Brain microvascular endothelial cell (primary cell): ENCODE measurements around the gene CAPG.

ENCODE experiments used
- DNase-seq: peaks from one replicate; pipeline ENCODE4 v3.0.0-alpha.2; 2020
- H3K27ac ChIP-seq: fragments of 250-450 bp; sonication (Bioruptor Pico); 2 replicates; pipeline ENCODE4 v1.5.1; 2020; ENCODE audit warnings: mild to moderate bottlenecking, moderate library complexity
- H3K27me3 ChIP-seq: fragments of 250-450 bp; sonication (Bioruptor Pico); replicated peaks from 2 replicates; pipeline ENCODE4 v1.5.1; 2020; ENCODE audit warnings: mild to moderate bottlenecking
- H3K36me3 ChIP-seq: fragments of 250-450 bp; sonication (Bioruptor Pico); replicated peaks from 2 replicates; pipeline ENCODE4 v1.5.1; 2020; ENCODE audit warnings: mild to moderate bottlenecking
- H3K4me3 ChIP-seq: 2 replicates; pipeline ENCODE4 v1.5.1; 2011; ENCODE audit warnings: low read depth, mild to moderate bottlenecking, control low read depth, low read length, moderate library complexity
- CTCF ChIP-seq: IDR thresholded peaks from 2 replicates; pipeline ENCODE4 v1.5.1; 2011; ENCODE audit warnings: low read depth, mild to moderate bottlenecking, moderate library complexity, low read length, control low read depth, inconsistent platforms; ENCODE audit errors: missing control alignments
- in situ Hi-C: cut with HindIII; loops from 2 replicates; pipeline ENCODE4 v1.10.0; 2017; ENCODE audit warnings: low sequenced_read_pairs, low pct_ligation_motif_present

Gene CAPG

GRCh38 chr2:85446296-85447221 lies 36.4 kb upstream of the CAPG start:
- no peaks in the 10 kb centered on the region for H3K36me3 ChIP-seq
- no peaks in the 10 kb centered on the region for H3K27me3 ChIP-seq
- in situ Hi-C loops = no loop called here
- no peak for DNase-seq
- no peak for TF ChIP-seq CTCF
- H3K4me3 ChIP-seq = no peak overlapping the region
- no peak overlapping the region for H3K27ac ChIP-seq

GRCh38 chr2:85445316-85446295 lies 35.4 kb upstream of the CAPG start:
- in situ Hi-C loops = no loop called here
- H3K36me3 ChIP-seq = no peaks in the 10 kb centered on the region
- TF ChIP-seq CTCF = no peak
- H3K4me3 ChIP-seq = no peak overlapping the region
- H3K27me3 ChIP-seq = no peaks in the 10 kb centered on the region
- peak overlapping the region; percentile 0 for H3K27ac ChIP-seq
- no peak for DNase-seq

GRCh38 chr2:85444629-85445172 lies 34.5 kb upstream of the CAPG start:
- Histone ChIP-seq H3K27me3 (no peaks in the 10 kb centered on the region), H3K4me3 (no peak overlapping the region), H3K36me3 (no peaks in the 10 kb centered on the region), H3K27ac (no peak overlapping the region)
- DNase-seq = no peak
- TF ChIP-seq CTCF = no peak
- in situ Hi-C loops = no loop called here

- in situ Hi-C loops = no loop called here
- DNase-seq = no peak
These were observed 31.7 kb upstream of the CAPG start for GRCh38 chr2:85441864-85442263.

More at GRCh38 chr2:85441864-85442263, 31.7 kb upstream of the CAPG start:
- Histone ChIP-seq H3K27ac (no peak overlapping the region), H3K4me3 (no peak overlapping the region), H3K27me3 (no peaks in the 10 kb centered on the region), H3K36me3 (no peaks in the 10 kb centered on the region)
- TF ChIP-seq CTCF = no peak
